NCI-H1694 (cell line): ENCODE measurements around the gene GALNT17.

Source experiments
- DNase-seq: peaks from one replicate; lab custom pipeline; 2025; lab: John Stamatoyannopoulos, UW

Gene GALNT17

DNA sequence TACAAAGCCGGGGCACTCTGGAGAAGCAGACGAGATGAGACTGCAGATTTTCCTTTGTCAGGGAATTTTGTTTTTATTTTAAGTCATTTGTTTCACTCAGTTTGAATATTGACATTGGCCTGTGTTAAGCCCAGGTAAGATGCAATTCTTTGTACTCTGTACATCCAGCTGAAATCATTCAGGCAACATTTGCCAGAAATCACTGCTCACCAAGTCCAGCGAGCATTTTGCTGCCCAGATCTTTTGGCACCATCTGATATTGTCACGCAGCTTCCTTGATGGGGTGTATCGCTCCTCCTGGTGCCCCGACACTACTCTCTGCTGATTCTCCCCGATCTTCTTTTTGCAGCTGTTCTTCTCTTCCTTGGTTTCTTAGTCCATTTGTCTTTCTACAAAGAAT lies 261.7 kb downstream of the GALNT17 start:
- no peak for DNase-seq

GRCh38 chr7:71402684-71403083 lies 270.7 kb downstream of the GALNT17 start:
- DNase-seq: no peak

- no peak for DNase-seq
Observed at GRCh38 chr7:71403202-71403946, 271.4 kb downstream of the GALNT17 start.

DNA sequence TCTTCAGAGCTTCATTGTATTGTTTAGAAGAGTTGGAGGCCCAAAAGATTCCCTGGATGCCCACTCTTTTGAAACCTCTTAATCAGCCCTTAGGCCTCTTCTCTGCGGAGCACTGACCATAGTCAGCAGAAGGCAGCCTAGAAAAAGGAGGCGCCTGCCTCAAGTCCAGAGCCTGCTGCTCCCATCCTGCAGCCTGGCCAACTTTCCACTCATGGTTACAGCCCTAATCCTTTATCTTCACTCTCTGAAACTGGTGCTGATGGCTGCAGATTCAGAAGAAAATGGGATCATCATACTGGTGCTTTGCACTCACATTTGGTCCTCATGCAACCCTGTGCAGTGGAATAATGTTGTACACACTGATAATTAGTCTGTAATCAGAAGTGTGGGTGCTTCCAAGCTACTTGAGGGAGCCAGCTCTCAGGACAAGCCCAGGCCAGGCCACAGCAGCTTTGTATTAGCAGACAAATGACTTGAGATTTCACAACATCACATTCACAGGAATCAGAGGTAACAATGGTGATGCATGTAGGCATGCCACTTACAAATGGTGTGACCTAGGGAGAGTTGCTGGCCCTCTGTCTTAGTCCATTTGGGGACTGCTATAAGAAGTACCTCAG lies 272.9 kb downstream of the GALNT17 start:
- no peak for DNase-seq

DNA sequence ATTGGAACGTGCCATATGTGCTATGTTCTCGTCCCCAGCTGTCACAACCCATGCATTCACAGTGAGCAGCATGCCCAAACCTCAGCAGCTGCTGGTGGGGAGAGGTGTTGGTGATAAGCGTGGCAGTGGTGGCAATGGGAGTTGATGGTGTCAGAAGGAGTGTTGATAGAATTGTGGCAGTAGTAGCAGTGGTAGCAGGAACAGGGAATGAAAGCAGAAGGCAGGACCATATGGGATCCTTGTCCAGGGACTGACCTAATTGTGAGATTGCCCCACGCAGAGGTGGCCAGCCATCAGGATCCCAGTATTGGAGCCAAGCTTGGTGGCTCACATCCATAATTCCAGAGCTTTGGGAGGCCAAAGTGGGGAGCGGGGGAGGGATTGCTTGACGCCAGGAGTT lies 276.3 kb downstream of the GALNT17 start:
- peak; percentile 89 for DNase-seq

DNA sequence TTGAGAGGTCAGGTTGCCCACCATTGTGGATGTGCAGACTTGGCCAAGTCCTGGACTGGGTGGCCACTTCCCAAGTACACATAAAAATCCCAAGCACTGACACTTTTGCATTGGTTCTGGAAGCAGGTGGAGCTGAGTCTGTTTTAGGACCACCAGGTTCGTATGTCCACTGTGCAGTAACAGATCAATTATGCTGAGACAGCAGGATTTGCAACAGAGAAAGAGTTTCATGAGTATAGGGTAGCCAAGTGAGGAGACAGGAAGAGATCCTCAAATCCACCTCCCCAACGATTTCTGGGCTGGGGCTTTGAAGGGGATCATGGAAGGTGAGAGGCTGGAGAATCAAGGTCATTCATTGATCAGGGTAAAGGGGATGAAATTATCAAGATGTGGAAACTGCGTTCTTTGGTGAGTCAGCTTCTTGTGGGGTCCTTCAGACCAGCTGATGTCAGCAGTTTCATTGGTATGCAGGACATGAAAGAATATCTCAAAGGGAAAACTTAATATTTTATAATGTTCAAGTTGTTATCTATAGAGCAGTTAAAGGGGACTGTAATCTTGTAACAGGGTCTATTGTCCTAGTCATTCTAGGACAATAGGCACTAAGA lies 277.7 kb downstream of the GALNT17 start:
- no peak for DNase-seq

- DNase-seq: no peak
Observed at GRCh38 chr7:71411475-71411874, 279.5 kb downstream of the GALNT17 start.

- DNase-seq: no peak
Observed at GRCh38 chr7:71414490-71414889, 282.5 kb downstream of the GALNT17 start.

DNA sequence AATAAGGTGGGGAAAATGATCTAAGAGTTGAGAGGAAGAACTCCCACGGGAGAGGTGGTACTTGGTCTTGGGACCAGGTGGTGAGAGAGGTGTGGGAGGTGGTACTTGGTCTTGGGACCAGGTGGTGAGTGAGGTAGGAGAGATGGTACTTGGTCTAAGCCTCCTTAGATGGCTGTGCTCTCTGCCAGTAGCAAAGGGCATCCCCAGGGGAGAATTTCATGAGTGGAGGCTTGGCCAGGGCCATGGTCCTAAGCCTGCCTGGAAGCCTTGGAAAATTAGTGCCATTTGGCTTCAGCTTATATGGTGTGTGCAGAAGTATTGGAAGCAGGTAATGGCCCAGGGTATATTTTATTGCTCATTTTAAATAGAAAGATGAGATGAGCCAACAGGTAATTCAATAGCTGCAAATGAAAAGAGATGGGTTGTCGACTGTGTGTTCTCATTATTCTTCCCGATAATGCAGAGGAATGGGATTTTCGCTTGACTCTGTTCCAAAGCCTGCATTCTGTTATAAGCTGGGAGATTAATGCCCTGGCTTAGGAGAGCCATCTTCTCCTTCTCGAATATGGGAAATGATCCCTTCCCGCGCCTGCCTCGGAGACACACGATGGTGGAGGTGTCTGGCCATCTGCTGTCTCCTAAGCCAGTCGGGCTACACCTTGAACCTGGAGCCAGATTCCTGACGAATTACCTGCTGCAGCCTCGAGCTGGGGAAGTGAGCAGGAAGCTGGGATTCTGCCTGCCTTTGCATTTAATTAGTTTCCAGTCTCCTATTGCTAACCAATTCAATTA lies 287.8 kb downstream of the GALNT17 start:
- DNase-seq: no peak

DNA sequence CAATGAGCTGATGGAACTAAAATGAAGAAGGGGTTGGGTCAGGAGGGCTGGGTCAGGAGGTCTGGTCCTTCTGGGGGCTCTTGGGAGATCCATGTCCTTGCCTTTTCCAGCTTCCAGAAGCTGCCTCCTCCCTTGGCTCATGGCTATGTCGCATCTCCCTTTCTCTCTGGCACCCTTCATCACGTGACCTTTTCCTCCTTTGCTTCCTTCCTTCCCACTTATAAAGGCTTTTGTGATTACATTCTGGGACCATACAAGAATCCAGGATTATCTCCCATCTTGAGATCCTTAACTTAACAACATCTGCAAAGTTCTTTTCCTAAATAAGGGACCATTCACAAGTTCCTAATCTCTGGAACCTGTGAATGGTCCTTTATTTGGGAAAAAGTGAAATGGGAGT lies 290.2 kb downstream of the GALNT17 start:
- DNase-seq: no peak

DNA sequence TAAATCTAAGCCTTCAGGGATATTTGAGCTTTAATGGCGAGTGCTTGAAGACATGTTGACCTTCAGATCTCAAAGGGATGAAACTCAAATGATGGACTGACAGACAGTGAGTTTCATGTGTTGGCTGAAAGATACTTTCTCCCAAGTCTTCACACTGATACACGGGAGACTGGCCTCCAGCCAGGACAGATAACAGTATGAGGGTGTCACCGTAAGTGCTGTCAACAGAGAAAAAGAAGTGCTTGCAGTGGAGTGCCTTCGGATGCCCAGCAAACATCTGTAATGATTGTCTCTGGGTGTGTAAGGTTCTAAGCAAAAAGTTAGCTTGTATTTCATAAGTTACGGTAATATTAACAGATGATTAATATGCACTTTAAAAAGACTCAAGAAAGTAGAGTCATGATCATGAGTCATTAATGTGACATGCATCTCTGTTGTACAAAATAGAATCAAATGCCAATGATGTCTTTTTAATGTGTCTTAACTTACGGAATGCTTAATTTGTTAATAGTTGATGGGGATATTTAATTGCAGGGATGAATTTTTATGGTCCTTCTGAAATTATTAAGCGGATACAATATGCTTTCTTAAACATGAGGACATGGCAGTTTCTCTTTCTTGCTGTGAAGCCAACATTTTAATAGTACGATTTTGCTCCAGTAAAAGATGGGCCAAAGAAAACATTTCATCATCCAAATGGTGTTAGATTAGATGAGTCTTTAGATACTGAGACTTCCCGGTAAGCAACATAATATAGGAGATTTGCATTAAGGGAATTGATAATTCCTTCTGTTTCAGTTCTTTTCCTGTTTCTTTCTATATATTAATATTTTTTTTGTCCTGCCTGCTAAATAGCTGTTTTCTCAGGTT lies 292.5 kb downstream of the GALNT17 start:
- no peak for DNase-seq

- no peak for DNase-seq
Observed at GRCh38 chr7:71429083-71429482, 297.1 kb downstream of the GALNT17 start.

GRCh38 chr7:71430246-71430645 lies 298.3 kb downstream of the GALNT17 start:
- peak; percentile 17 for DNase-seq

DNA sequence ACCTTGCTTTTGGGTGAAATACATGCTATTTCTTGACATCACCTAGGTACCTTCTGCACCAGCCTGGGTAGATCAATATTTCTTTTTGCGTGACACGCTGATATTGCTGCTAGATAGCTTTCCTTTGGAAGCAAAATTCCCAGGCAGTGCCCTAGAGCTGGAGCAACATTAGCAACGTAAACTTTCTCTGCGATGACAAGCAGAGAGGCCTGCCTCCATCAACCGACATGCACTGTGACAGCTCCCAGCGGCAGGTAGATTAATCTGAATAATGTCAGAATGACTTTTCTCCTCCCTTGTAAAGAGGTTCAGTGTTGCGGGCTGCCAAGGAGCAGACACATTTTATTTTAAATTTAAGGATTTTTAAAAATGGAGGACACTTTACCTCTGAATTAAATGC lies 307.4 kb downstream of the GALNT17 start:
- DNase-seq: no peak

GRCh38 chr7:71442492-71443190 lies 310.7 kb downstream of the GALNT17 start:
- no peak for DNase-seq

DNA sequence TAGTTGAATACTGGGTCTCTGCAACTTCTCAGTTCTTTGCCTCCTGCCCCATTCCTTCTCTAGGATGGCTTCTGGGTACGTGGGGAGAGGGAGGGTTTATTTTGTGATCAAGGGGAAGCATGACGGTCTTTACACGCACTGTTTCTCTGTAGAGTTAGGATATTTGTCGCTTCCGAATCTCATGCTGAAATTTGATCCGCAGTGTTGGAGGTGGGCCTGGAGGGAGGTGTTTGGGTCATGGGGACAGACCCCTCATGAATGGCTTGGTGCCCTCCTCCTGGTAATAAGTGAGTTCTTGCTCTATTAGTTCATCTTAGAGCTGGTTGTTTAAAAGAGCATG lies 311.2 kb downstream of the GALNT17 start:
- no peak for DNase-seq

DNA sequence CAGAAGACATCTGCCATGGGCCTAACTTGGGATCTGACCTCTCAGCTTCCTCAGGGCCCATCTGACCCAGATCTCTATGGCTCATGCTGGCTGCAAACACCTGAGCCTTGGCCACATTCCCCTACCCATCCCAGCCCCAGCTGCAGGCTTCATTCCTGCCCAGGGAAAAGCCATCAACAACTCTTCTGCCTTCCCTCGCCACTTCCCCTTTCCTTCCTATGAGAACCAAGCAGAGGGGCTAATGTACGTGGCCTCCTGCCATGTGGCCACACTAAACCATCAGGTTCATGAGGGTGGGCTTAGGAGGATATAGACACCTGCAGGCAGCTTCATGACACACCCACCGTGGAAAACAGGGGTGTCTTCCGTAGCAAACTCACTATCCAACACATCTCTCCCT lies 312.2 kb downstream of the GALNT17 start:
- no peak for DNase-seq

DNA sequence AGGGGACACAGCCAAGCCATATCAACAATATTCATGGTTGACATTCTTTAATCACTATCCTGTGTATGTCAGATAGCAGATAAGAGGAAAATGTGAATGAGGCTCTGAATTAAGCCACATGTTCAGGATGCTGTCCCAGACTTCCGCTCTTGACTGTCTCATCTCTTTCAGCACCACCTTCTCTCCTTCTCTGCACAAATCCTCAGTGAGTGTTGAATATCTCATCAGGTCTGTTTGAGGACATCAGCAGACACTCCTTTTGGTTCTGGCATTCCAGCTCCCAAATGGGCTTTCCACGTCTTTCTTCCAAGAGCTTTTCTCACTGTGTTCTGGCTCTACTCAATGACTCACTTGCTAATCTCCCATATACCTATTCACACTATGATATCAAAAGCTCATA lies 321.7 kb downstream of the GALNT17 start:
- DNase-seq: no peak

DNA sequence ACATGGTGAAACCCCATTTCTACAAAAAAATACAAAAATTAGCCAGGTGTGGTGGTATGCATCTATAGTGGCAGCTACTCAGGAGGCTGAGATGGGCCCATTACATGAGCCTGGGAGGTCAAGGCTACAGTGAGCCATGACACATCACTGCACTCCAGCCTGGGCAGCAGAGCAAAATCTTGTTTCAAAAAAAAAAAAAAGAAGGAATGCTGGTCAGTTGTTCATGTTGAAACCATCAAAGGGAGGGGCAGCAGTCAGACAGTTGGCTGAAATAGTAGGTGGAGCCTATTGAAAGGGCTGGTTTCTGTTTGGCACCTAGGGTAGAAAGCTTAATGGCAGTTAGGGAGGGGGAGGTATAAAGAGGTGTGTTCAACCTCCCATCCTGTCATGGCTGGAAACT lies 323.0 kb downstream of the GALNT17 start:
- DNase-seq: no peak

- DNase-seq: no peak
Observed at GRCh38 chr7:71457021-71457420, 325.1 kb downstream of the GALNT17 start.
